WTC11 (cell line): Measurements from ENCODE around the gene CD209.

Source experiments
- ATF1 ChIP-seq: sonication (generic); formaldehyde crosslinking; IDR thresholded peaks from 2 replicates; pipeline ENCODE4 v1.8.1; 2023; ENCODE audit warnings: mild to moderate bottlenecking, moderate library complexity, missing genetic modification reagents
- CBFB ChIP-seq: sonication (generic); formaldehyde crosslinking; IDR thresholded peaks from 2 replicates; pipeline ENCODE4 v1.8.1; 2022; ENCODE audit warnings: mild to moderate bottlenecking, low read depth, missing genetic modification reagents
- CTCF ChIP-seq: fragments of 200-600 bp; IDR thresholded peaks from 2 replicates; pipeline ENCODE4 v1.8.0; 2022; ENCODE audit warnings: antibody characterized with exemption
- ETV6 ChIP-seq: sonication (generic); formaldehyde crosslinking; IDR thresholded peaks from 2 replicates; pipeline ENCODE4 v1.8.1; 2022; ENCODE audit warnings: mild to moderate bottlenecking, missing genetic modification reagents
- HMGXB4 ChIP-seq: sonication (generic); formaldehyde crosslinking; IDR thresholded peaks from 2 replicates; pipeline ENCODE4 v1.8.1; 2023; ENCODE audit warnings: mild to moderate bottlenecking, moderate library complexity, missing genetic modification reagents
- JUN ChIP-seq: sonication (generic); formaldehyde crosslinking; IDR thresholded peaks from 2 replicates; pipeline ENCODE4 v1.8.0; 2023; ENCODE audit warnings: mild to moderate bottlenecking, missing genetic modification reagents
- MAX ChIP-seq: sonication (generic); formaldehyde crosslinking; IDR thresholded peaks from 2 replicates; pipeline ENCODE4 v1.8.0; 2022; ENCODE audit warnings: mild to moderate bottlenecking, missing genetic modification reagents
- TCF7 ChIP-seq: sonication (generic); formaldehyde crosslinking; IDR thresholded peaks from 2 replicates; pipeline ENCODE4 v1.8.0; 2022; ENCODE audit warnings: mild to moderate bottlenecking, low read depth, missing genetic modification reagents, moderate library complexity
- USF1 ChIP-seq: sonication (generic); formaldehyde crosslinking; IDR thresholded peaks from 2 replicates; pipeline ENCODE4 v1.8.0; 2022; ENCODE audit warnings: mild to moderate bottlenecking, missing genetic modification reagents
- ZNF317 ChIP-seq: sonication (generic); formaldehyde crosslinking; IDR thresholded peaks from 2 replicates; pipeline ENCODE4 v1.8.1; 2023; ENCODE audit warnings: low read depth, mild to moderate bottlenecking, moderate library complexity, missing genetic modification reagents, borderline replicate concordance

- TF ChIP-seq USF1 (no peak), MAX (CRISPR knock-in tag) (no peak), CBFB (CRISPR knock-in tag) (no peak), TCF7 (CRISPR knock-in tag) (no peak), ATF1 (CRISPR knock-in tag) (no peak), CTCF (no peak), JUN (no peak), ZNF317 (CRISPR knock-in tag) (no peak), HMGXB4 (CRISPR knock-in tag) (no peak), ETV6 (CRISPR knock-in tag) (no peak)
Observed at GRCh38 chr19:7739801-7740681, 7.3 kb downstream of the CD209 start.
